Gastroesophageal sphincter (tissue), 4 donors: Measurements from ENCODE around the gene SMC4. TPM values are rescaled to one million over a fixed set of nuclear protein-coding genes. Genes with fewer than 3 reads are reported as not detected.

Experiments
- ATAC-seq: fragments of 150-250 bp; one replicate; pipeline ENCODE4 v1.9.1; 2016; ENCODE audit warnings: mild to moderate bottlenecking, moderate library complexity
- H3K27ac ChIP-seq, 4 donors: fragments of 200-600 bp; sonication (generic) in 3 of 4; 1 replicate in 3 of 4; 2 replicates in 1 of 4; pipeline ENCODE4 v1.5.1; 2016 to 2019
- H3K27me3 ChIP-seq: fragments of 200-600 bp; sonication (generic); one replicate; pipeline ENCODE4 v1.5.1; 2019
- H3K36me3 ChIP-seq, 2 donors: fragments of 200-600 bp; sonication (generic); one replicate each; pipeline ENCODE4 v1.5.1; 2019; ENCODE audit warnings: control low read depth in 1 of 2
- H3K4me1 ChIP-seq, 3 donors: fragments of 200-600 bp; sonication (generic); 1 replicate in 2 of 3; 2 replicates in 1 of 3; pipeline ENCODE4 v1.5.1; 2016 to 2019; ENCODE audit warnings: control low read depth in 2 of 3
- H3K4me3 ChIP-seq, 2 donors: fragments of 200-600 bp; sonication (generic); one replicate each; pipeline ENCODE4 v1.5.1; 2019; ENCODE audit warnings: mild to moderate bottlenecking in 1 of 2, moderate library complexity in 1 of 2
- H3K9me3 ChIP-seq, 3 donors: fragments of 200-600 bp; sonication (generic); one replicate each; pipeline ENCODE4 v1.5.1; 2017 to 2019; ENCODE audit warnings: control low read depth in 2 of 3
- EP300 ChIP-seq: sonication (generic); formaldehyde crosslinking; IDR thresholded peaks from one replicate; pipeline ENCODE4 v1.6.1; 2017; ENCODE audit warnings: antibody characterized with exemption, mild to moderate bottlenecking
- POLR2A ChIP-seq, 2 donors: fragments of 450-650 bp; IDR thresholded peaks; one replicate each; pipeline ENCODE4 v1.6.1; 2017; ENCODE audit warnings: antibody characterized with exemption in 2 of 2, mild to moderate bottlenecking in 2 of 2, moderate library complexity in 1 of 2
- POLR2AphosphoS5 ChIP-seq: sonication (generic); formaldehyde crosslinking; IDR thresholded peaks from one replicate; pipeline ENCODE4 v1.6.1; 2017; ENCODE audit warnings: antibody characterized with exemption
- WGBS, 2 donors: methylation state at CpG; one replicate each; pipeline ENCODE4 v1.1.5; 2018; ENCODE audit warnings: low coverage in 1 of 2; 5-methylcytosine and 5-hydroxymethylcytosine counted together
- total RNA-seq, 4 donors: library from RNA; depleted of rRNA; stranded (reverse); fragments of >200 nt; gene quantifications; one replicate each; pipeline ENCODE4 v1.1.0, GENCODE V29; 2016
- TF ChIP-seq, protein P1 (sequence below), 4 experiments: fragments of 200-600 bp in 2 of 4; fragments of 450-650 bp in 2 of 4; sonication (generic) in 1 of 4; IDR thresholded peaks; one replicate each; pipeline ENCODE4 v1.5.1; 2017 to 2019; ENCODE audit warnings: antibody characterized with exemption in 4 of 4, mild to moderate bottlenecking in 2 of 4, moderate library complexity in 2 of 4

The SMC4 gene
- total RNA-seq, 4 donors from 2014 or later: 21.7 to 40.8 (median 26.9) TPM

DNA sequence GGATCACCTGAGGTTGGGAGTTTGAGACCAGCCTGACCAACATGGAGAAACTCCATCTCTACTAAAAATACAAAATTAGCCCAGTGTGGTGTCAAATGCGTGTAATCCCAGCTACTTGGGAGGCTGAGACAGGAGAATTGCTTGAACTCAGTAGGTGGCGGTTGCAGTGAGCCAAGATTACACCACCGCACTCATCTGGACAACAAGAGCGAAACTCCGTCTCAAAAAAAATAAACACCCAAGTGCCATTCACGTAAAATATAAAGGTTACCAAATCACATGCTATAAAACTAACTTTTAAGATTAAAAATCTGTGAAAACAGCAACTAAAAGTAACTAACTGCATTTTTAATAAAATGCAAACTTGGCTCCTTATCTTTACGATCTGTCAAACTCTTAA lies 41.2 kb downstream of the SMC4 start:
- no peaks in the 10 kb centered on the region for H3K4me1 ChIP-seq
- ATAC-seq: no peak
- H3K36me3 ChIP-seq: no peaks in the 10 kb centered on the region
- no peak overlapping the region for H3K4me3 ChIP-seq
- 96 to 100% methylated on average over 4 to 7 of the region's 7 CpGs for WGBS, 2 donors
- no peaks in the 10 kb centered on the region for H3K27me3 ChIP-seq
- TF ChIP-seq EP300 (no peak), POLR2AphosphoS5 (no peak), POLR2A (IDR thresholded peaks at IDR 0.05) (no peak)
- TF ChIP-seq, protein P1, sequence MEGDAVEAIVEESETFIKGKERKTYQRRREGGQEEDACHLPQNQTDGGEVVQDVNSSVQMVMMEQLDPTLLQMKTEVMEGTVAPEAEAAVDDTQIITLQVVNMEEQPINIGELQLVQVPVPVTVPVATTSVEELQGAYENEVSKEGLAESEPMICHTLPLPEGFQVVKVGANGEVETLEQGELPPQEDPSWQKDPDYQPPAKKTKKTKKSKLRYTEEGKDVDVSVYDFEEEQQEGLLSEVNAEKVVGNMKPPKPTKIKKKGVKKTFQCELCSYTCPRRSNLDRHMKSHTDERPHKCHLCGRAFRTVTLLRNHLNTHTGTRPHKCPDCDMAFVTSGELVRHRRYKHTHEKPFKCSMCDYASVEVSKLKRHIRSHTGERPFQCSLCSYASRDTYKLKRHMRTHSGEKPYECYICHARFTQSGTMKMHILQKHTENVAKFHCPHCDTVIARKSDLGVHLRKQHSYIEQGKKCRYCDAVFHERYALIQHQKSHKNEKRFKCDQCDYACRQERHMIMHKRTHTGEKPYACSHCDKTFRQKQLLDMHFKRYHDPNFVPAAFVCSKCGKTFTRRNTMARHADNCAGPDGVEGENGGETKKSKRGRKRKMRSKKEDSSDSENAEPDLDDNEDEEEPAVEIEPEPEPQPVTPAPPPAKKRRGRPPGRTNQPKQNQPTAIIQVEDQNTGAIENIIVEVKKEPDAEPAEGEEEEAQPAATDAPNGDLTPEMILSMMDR (IDR thresholded peaks at IDR 0.05): no peak
- no peak overlapping the region for H3K27ac ChIP-seq
- no peaks in the 10 kb centered on the region for H3K9me3 ChIP-seq

DNA sequence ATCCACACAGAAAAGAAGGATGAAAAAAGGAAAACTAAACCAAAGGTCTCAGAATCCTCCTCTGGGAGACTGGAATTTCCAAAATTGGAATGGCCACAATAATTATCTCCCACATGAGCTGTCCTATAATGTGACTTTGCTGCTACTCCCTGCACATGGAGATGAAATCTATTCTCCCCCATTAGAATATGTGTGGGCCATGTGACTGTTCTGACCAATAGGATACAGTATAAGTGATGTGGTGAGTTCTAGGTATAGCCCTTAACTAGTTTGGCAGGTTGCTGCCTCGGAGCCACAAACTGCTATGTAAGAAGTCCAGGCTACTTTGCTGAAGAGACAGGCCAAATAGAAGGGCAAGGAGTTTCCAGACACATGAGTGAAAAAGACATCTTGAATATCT lies 45.0 kb downstream of the SMC4 start:
- Histone ChIP-seq H3K36me3 (no peaks in the 10 kb centered on the region), H3K27me3 (peaks cover 9% of the 10 kb centered on the region), H3K4me1 (peaks cover 0 to 8% (median 0%) of the 10 kb centered on the region in 3 donors), H3K27ac (no peak overlapping the region), H3K4me3 (no peak overlapping the region), H3K9me3 (no peaks in the 10 kb centered on the region)
- WGBS, 2 donors: 73% methylated on average over 1 of the region's 1 CpG; no CpG with 5 or more reads in 1 of the 2 donors
- TF ChIP-seq POLR2A (IDR thresholded peaks at IDR 0.05): no peak
- TF ChIP-seq POLR2AphosphoS5: no peak
- TF ChIP-seq, protein P1 (IDR thresholded peaks at IDR 0.05): no peak
- no peak for TF ChIP-seq EP300
- no peak for ATAC-seq

DNA sequence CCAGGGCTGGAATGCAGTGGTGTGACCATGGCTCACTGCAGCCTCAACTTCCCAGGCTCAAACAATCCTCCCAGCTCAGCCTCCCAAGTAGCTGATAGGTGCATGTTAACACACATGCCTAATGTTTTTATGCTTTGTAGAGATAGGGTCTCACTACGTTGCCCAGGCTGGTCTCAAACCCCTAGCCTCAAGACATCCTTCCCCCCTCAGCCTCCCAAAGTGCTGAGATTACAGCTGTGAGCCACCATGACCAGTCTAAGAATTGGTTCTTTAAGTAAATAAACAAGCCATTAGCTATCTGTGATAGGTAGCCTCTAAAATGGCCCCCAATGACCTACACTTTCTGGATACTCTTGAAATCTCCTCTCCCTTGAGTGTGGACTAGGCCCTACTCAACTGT lies 46.4 kb downstream of the SMC4 start:
- TF ChIP-seq, protein P1 (IDR thresholded peaks at IDR 0.05): no peak
- no peak for ATAC-seq
- Histone ChIP-seq H3K4me1 (peaks cover 0 to 21% (median 3%) of the 10 kb centered on the region in 3 donors), H3K9me3 (peaks cover 0 to 5% (median 0%) of the 10 kb centered on the region in 3 donors), H3K4me3 (no peak overlapping the region), H3K27me3 (peaks cover 19% of the 10 kb centered on the region), H3K27ac (no peak overlapping the region), H3K36me3 (no peaks in the 10 kb centered on the region)
- WGBS, 2 donors: 88 to 100% methylated on average over 1 of the region's 1 CpG

DNA sequence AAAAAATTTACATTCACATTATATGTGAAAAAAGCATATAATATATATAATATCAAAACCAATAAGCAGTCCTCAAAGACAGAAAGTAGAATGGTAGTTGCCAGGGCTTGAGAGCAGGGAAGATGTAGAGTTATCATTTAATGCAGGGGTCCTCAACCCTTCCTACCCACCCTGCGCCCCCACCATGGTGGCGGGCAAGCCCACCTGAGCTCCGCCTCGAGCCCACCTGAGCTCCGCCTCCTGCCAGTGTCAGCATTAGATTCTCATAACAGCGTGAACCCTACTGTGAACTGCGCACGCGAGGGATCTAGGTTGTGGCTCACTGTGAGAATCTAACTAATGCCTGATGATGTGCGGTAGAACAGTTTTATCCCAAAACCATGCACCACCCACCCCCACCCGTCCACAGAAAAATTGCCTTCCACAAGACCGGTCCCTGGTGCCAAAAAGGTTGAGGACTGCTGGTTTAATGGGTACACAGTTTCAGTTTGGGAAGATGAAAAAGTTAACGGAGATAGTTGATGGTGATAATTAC lies 47.1 kb downstream of the SMC4 start:
- WGBS, 2 donors: 93 to 95% methylated on average over 8 to 10 of the region's 13 CpGs
- no peaks in the 10 kb centered on the region for H3K36me3 ChIP-seq
- H3K9me3 ChIP-seq: peaks cover 0 to 5% (median 0%) of the 10 kb centered on the region in 3 donors
- no peak overlapping the region for H3K4me3 ChIP-seq
- peaks cover 19% of the 10 kb centered on the region for H3K27me3 ChIP-seq
- no peak overlapping the region for H3K27ac ChIP-seq
- peaks cover 0 to 21% (median 3%) of the 10 kb centered on the region in 3 donors for H3K4me1 ChIP-seq
- ATAC-seq: no peak
- TF ChIP-seq POLR2A (IDR thresholded peaks at IDR 0.05) (no peak), EP300 (no peak), POLR2AphosphoS5 (no peak)
- TF ChIP-seq, protein P1 (IDR thresholded peaks at IDR 0.05): no peak

DNA sequence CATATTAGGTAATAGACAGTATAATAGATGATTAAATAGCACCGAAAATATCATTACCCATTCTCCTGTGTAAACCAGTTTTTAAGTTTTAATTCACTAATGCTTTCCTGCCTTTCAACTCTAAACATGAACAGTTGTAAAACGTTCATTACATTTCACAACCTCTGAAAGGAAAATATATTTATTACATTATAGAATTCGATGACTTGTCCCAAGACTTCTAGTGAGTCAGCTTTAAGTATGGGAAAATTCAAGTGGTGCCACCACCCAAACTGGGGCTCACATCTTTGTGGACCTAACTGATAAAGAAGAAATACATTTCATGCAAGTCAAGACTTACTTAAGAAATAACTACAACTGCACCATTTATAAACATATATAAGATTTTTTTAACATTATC lies 48.1 kb downstream of the SMC4 start:
- TF ChIP-seq, protein P1 (IDR thresholded peaks at IDR 0.05): no peak
- TF ChIP-seq POLR2AphosphoS5 (no peak), EP300 (no peak), POLR2A (IDR thresholded peaks at IDR 0.05) (no peak)
- no peak for ATAC-seq
- 30 to 51% methylated on average over 3 of the region's 3 CpGs for WGBS, 2 donors
- H3K27me3 ChIP-seq: peaks cover 19% of the 10 kb centered on the region
- peaks cover 0 to 21% (median 3%) of the 10 kb centered on the region in 3 donors for H3K4me1 ChIP-seq
- peaks cover 0 to 5% (median 0%) of the 10 kb centered on the region in 3 donors for H3K9me3 ChIP-seq
- no peak overlapping the region for H3K4me3 ChIP-seq
- H3K27ac ChIP-seq: no peak overlapping the region
- H3K36me3 ChIP-seq: no peaks in the 10 kb centered on the region
